ENCODE data around the gene SAPCD2. TPM values are rescaled to one million over a fixed set of nuclear protein-coding genes. Genes with fewer than 3 reads are reported as not detected.

Gene SAPCD2
- total and polyA plus RNA-seq, 9 of the 15 experiments (the other 6 are each of a cell fraction or from before 2014, with no cell fraction given) = 3.4 to 91.8 (median 18.8) TPM

DNA sequence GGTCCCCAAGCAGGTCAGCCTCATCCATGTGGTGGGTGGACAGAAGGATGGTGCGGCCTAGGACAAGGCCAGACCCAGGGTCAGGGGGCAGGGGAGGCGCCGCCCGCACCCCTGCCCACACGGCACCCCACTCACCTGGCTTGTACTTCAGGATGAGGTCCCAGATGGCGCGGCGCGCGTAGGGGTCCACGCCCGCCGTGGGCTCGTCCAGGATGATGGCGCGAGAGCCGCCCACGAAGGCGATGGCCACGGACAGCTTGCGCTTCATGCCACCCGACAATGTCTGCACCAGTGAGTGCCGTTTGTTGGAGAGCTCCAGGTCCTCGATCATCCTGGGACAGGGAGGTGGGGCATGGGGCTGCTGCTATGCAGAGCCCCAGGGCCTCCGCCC, 54.8 kb downstream of the SAPCD2 start:
- ChIA-PET POLR2A (interaction anchor here (1.0 to 1.1 kb wide), 2 partner anchors 11 to 67 kb away, joined by 3 to 4 read pairs; no protein-coding TSS in a partner anchor), CTCF (ENCODE audit: low intra/inter-chr PET ratio) (no interaction called here)
- FAIRE-seq = no peak
- intact Hi-C loops (cut with micrococcal nuclease) = no loop called here
- no peak overlapping the region for H3K4me3 ChIP-seq
- BruUV-seq (replicated peaks) = no TSS peak
- no peak for DNase-seq (ENCODE audit: extremely low read depth in 1 of 4, low spot score in 3 of 4)
- H3K79me2 ChIP-seq (ENCODE audit: control insufficient read depth, insufficient read depth, low read length) = no peaks in the 10 kb centered on the region
- H3K27ac ChIP-seq (ENCODE audit: extremely low read depth, low read depth, low read length) = no peak overlapping the region
- H3K4me1 ChIP-seq (replicated peaks in 1 of 2; ENCODE audit: control insufficient read depth in 2 of 2, insufficient read depth in 2 of 2, low read length in 2 of 2) = peaks cover 0 to 73% of the 10 kb centered on the region in 2 experiments; a peak in 2 of 5 replicates
- no peaks in the 10 kb centered on the region for H3K9me1 ChIP-seq (ENCODE audit: control insufficient read depth, insufficient read depth, low read length)
- no peaks in the 10 kb centered on the region for H4K20me1 ChIP-seq (replicated peaks; ENCODE audit: control insufficient read depth, insufficient read depth, low read length)
- ATAC-seq = no peak
- no peak overlapping the region for H2AFZ ChIP-seq (ENCODE audit: low read depth, low read length)
- in situ Hi-C loops (cut with MboI) = no loop called here
- H3K27me3 ChIP-seq (ENCODE audit: control insufficient read depth in 2 of 2, insufficient read depth in 2 of 2, low read length in 2 of 2) = no peaks in the 10 kb centered on the region
- H3K4me2 ChIP-seq (ENCODE audit: insufficient read depth, low read length) = no peak overlapping the region
- no peaks in the 10 kb centered on the region for H3K36me3 ChIP-seq (ENCODE audit: control insufficient read depth, insufficient read depth, low read length)
- 93% methylated on average over 15 of the region's 25 CpGs for WGBS (ENCODE audit: insufficient coverage, low coverage, missing lambda C conversion rate)
- H3K9ac ChIP-seq (ENCODE audit: insufficient read depth in 1 of 2, low read depth in 2 of 2, low read length in 2 of 2) = no peak overlapping the region
- H3K9me3 ChIP-seq (replicated peaks; ENCODE audit: control insufficient read depth, insufficient read depth, low read depth, low read length) = no peaks in the 10 kb centered on the region
- no peak for TF ChIP-seq SAFB (IDR thresholded peaks at IDR 0.05; ENCODE audit: borderline replicate concordance, low read depth, low read length)
- no peak for TF ChIP-seq NR4A1 (CRISPR knock-in tag; IDR thresholded peaks at IDR 0.05)
- TF ChIP-seq NR4A1 (tag; IDR thresholded peaks at IDR 0.05) = no peak
- TF ChIP-seq ZC3H4 (CRISPR knock-in tag; IDR thresholded peaks at IDR 0.05; ENCODE audit: borderline replicate concordance) = no peak
- TF ChIP-seq ZNF75A (CRISPR knock-in tag; IDR thresholded peaks at IDR 0.05) = no peak
- TF ChIP-seq, protein P1, sequence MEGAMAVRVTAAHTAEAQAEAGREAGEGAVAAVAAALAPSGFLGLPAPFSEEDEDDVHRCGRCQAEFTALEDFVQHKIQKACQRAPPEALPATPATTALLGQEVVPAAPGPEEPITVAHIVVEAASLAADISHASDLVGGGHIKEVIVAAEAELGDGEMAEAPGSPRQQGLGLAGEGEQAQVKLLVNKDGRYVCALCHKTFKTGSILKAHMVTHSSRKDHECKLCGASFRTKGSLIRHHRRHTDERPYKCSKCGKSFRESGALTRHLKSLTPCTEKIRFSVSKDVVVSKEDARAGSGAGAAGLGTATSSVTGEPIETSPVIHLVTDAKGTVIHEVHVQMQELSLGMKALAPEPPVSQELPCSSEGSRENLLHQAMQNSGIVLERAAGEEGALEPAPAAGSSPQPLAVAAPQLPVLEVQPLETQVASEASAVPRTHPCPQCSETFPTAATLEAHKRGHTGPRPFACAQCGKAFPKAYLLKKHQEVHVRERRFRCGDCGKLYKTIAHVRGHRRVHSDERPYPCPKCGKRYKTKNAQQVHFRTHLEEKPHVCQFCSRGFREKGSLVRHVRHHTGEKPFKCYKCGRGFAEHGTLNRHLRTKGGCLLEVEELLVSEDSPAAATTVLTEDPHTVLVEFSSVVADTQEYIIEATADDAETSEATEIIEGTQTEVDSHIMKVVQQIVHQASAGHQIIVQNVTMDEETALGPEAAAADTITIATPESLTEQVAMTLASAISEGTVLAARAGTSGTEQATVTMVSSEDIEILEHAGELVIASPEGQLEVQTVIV (CRISPR knock-in tag; IDR thresholded peaks at IDR 0.05; ENCODE audit: borderline replicate concordance) = no peak
- TF ChIP-seq ZNF212 (CRISPR knock-in tag; IDR thresholded peaks at IDR 0.05) = no peak
- TF ChIP-seq, protein P2, sequence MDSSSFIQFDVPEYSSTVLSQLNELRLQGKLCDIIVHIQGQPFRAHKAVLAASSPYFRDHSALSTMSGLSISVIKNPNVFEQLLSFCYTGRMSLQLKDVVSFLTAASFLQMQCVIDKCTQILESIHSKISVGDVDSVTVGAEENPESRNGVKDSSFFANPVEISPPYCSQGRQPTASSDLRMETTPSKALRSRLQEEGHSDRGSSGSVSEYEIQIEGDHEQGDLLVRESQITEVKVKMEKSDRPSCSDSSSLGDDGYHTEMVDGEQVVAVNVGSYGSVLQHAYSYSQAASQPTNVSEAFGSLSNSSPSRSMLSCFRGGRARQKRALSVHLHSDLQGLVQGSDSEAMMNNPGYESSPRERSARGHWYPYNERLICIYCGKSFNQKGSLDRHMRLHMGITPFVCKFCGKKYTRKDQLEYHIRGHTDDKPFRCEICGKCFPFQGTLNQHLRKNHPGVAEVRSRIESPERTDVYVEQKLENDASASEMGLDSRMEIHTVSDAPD (CRISPR knock-in tag; IDR thresholded peaks at IDR 0.05) = no peak
- TF ChIP-seq ZNF592 (IDR thresholded peaks at IDR 0.05) = no peak
- TF ChIP-seq ZNF354B (CRISPR knock-in tag; IDR thresholded peaks at IDR 0.05) = no peak
- TF ChIP-seq BRF1 (IDR thresholded peaks at IDR 0.05; ENCODE audit: borderline replicate concordance, extremely low read depth, insufficient read length) = no peak
- TF ChIP-seq CSDE1 (IDR thresholded peaks at IDR 0.05) = no peak
- no peak for TF ChIP-seq ZNF77 (CRISPR knock-in tag; IDR thresholded peaks at IDR 0.05)
- TF ChIP-seq SMAD3 (CRISPR knock-in tag; conservative IDR thresholded peaks at IDR 0.05) = no peak
- no peak for TF ChIP-seq HDAC3 (IDR thresholded peaks at IDR 0.05; ENCODE audit: borderline replicate concordance, partially characterized antibody)
- TF ChIP-seq TCF7 (IDR thresholded peaks at IDR 0.05; ENCODE audit: borderline replicate concordance) = no peak

All from K562 (cell line).